ENCODE data around the gene TENM3. TPM values are rescaled to one million over a fixed set of nuclear protein-coding genes. Genes with fewer than 3 reads are reported as not detected.

TENM3 gene
- polyA plus RNA-seq, 1 donor = 17.7 TPM

DNA sequence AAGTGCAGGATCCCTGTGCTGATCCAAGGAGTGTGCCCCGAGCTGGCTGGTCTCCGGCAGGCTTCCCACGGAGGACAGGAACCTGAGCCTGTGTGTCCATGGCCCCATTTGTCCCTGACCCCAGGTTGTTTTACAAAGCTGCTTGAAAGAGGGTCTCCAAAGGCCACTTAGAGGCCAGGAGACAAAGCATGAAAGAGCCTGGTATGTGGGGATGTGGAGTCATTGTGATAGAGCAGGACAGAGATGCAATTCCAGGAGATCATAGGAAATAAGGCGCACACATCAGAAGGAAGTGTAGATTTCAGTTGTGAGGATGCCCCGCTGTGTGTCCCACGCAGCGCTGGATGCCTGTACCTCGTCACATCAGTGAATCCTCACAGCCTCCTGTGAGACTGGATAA, 48.0 kb downstream of the TENM3 start:
- DNase-seq = no peak

DNA sequence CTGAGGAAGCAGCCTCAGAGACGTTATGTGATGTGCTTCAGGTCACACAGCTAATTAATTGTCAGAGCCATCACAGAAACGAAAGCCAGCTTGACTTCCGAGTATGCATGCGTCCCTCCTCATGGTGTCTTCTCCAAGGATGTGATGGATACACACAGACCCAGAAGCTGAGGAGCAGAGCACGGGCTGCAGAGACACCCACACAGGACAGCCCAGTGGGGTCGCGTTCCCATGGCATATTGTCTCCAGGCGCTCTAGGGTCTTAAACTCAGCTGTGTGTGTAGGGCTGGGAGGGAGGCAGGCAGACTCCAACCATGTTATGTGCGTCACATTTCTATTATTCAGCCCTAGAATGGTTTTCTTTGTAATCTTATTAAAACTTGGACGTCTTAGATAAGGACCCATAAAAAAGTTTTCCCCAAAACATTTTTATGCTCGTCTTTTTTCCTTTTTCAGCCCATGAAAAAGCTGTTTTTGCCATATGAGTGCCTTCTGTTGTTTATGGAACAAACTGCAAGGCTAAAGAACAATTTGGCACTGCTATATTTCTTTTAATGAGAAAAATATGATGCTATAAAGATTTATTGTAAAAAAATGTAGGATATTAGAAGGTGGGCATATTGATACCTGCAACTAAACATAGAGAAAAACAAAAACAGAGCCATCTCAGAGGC, 48.5 kb downstream of the TENM3 start:
- DNase-seq = no peak

DNA sequence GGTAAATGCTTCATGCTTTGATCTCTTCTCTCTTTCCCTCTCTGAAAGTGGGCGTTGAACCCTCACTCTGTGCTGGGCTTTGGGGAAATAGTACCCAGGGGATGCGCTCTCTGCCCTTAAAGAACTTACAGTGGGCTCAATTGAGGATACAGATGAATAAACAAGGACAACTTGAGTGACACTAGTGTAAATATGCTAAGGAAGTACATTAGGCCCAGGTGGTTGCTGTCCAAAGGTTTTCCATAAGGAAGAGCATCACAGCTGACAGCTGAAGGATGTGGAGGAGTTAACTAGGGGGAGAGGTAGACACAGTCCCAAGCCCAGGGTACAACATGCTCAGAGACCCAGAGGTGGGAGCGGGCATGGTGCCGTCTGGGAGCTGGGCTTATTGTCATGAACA, 49.4 kb downstream of the TENM3 start:
- DNase-seq = no peak

DNA sequence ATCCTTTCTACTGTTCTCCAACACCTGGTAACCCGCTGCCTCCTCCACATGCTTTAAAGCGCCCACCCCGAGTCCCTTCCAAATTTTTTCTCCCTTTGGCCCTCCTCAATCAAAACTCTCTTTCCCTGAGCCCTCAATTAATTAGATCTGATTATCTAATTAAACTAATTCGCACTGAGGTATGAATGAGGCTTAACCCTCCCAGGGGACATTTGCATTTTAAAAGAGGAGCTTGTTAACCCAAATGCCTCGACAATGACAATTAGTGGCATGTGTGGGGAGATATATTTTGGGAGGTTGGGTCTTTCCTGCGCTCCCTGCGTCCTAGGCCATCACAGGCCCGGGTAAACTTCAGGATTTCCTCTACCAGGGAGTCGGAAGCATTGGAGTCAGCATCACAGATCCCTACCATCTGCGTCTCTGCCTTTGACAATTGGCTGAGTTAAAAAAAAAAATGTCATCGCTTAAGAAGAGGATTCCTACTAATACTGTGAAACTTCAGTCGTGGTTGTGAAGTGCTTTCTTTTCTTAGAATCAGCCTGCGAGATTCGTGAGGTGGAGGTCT, 50.6 kb downstream of the TENM3 start:
- no peak for DNase-seq

DNA sequence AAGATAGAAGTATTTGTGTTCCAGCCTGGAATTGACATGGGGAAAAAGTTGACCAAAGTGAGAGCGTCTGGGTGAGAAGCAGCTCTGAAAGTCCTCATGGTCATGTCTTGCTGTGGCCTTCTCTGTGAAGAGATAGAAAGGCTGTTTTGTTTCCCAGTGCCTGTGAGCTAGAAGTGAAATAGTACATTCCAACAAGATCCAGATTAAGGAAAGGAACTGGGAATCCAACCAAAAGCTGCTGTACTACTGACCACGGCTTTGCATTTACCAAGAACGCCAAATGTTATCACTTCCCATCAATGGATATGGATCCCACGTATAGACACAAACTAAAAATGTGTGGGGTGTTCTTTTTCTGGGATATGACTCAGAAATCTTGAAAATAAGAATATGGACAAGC, 51.2 kb downstream of the TENM3 start:
- DNase-seq = no peak

DNA sequence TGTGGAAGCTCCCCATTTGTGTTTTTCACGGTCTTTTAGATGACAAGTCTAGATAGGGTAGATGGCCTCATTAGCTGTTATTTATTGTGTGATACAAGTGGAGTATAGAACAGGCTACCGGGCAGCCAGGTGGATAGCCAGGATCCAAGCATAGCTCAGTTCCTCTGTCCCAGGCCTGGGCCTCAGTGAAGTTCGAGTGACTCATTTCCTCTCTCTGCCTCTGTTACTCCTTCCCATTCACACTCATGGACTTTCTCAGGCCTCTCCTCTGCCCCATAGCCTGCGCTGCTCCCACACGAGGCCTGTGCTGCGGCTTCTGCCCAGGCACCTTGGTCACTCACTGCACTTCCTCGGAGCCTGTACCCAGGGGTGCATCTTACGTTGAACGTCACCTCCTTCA, 54.5 kb downstream of the TENM3 start:
- no peak for DNase-seq

DNA sequence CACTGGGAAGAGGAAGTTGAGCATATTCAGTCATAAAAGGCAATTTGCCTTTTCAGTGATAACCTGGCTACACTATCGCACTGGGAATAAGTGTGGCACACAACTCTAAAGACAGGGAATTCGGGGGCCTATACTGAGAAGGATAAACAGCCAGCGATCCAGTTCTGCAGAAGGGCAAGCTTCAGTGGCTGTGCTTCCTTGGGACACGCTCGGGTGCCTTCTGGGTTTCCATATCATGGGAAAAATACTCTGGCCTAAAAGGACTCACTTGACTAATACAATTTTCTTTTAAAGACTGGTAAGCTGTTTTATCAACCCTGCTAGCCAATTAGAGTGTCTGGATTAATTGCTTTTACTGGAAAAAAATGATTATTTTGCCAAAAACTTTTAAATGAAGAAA, 58.5 kb downstream of the TENM3 start:
- DNase-seq = no peak

DNA sequence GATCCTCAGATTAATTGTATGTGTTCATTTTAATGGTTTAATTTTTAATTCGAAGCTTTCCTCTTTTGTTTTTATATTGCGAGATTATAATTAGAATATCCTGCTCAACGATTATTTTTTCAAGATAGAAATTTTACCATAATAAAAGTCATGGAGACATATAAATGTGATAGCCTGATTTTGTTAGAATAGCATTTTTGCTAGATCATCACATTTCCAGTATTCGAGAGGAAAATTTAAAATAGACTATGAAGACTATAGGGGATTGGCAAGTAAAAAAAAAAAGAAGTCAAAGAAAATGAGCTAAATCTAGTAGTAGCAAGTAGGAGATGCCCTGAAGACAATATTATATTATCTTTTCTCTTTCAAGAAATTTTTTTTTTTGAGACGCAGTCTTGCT, 60.6 kb downstream of the TENM3 start:
- DNase-seq = no peak

DNA sequence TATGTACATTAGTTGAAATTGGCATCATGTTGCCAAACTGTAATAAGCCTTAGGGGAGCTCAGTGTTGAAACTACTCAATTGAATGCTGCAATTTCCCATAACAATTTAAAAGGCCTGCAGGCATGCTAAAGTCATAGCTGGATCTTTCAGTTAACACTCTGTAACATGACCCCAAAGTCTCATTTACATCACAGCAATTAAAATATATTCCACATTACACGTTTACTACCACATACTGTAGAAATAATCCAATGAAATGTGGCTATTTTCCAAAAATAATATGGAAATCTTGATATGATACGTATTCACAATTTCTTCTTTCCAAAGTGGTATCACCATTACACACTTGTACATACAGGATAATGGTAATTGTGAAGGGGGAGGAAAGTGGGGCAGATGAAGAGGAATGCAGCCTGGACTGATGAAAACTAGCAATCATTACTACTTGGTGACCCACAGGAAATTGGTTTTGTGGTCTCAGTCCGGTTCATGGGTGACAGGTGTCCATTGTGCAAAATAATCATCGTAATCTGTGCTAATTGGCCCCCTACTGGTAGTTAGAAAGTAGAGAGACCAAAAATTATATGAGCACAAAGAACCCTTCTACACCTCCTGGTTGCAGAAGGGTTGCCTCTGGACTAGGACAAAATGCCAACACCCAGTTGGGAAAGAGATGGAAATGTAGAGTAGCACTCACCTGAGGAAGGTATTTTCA, 63.7 kb downstream of the TENM3 start:
- DNase-seq = no peak

DNA sequence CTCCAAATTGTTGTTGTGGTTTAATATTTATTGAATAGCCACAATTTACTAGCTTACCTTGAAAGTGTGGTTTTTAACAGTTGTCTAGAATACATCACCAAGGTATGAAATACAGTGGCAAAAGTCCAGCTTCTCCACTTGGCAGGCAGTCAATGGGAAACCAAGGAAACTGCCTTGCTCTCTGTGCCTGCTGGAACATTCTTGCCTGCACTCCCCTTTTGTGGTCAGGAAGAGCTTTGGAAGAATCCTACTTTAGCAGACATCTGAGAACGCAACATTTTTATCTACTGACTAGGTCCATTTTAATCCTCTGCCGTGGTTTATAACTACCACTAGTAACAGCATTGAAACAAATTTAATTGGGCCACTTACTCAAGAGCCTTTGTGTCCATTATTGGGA, 64.5 kb downstream of the TENM3 start:
- DNase-seq = no peak

DNA sequence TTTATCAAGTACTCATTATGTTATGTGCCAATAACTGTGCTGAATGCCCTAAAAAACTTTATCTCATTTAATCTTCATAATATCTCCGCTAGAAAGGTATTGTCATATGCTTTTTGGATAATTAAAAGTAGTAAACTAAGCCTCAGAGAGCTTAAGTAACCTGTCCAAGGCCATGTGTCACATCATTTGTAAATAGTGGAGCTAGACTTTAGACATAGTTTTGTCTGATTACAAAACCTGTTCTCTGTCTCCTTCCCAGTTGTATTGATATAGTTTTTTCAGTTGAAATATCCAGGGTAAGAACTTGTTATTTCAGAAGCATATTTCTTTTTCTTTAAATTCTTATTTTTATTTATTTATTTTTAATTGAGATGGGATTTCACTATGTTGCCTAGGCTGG, 66.7 kb downstream of the TENM3 start:
- no peak for DNase-seq

DNA sequence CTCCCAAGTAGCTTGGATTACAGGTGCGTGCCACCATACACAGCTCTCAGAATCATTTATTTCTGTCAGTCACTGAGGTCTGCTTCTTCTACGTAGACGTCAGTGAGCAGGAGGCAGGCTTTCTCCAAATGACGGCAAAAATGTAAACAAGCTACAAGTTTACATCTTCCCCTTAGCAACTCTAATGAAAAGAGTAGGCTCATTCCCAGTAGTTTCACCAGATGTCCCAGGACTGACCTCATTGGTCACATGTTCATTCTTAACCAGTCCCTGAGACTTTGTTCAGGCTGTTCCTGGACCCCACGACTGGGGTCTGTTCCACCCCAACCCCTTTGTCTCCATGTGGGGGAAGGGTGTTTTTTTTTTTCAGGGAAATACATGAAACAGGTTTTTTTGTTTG, 67.1 kb downstream of the TENM3 start:
- no peak for DNase-seq

DNA sequence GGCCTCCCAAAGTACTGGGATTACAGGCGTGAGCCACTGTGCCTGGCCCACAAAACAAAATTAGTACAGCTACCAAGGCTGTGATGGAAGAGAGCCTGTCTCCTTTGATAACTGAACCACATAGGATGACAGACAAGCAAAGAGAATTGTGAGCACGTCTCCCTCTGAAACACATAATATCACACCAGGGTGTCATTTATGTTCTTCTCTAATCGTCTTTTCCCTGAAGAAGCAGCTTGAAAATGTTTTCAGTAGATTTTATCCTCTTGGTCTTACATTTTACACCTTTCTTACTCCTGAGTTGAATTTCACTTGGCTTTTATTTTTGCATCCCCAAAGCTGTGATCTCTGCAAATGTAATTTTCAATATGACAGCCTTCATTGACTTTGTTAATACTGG, 67.8 kb downstream of the TENM3 start:
- no peak for DNase-seq

DNA sequence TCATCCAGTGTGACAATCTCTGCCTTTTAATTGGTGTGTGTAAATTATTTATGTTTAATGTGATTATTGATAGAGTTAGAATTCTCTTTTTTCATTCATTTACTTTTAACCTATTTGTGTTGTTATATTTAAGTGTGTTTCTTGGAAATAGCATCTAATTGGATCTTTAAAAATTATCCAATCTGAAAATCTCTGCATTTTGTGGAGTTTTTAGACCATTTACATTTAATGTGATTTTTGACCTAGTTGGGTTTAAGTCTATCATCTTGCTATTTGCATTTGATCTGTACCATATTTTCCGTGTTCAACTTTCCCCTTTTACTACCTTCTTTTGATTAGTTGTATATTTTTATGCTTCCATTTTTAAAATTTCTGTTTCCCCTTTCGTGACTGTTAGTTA, 71.3 kb downstream of the TENM3 start:
- no peak for DNase-seq

DNA sequence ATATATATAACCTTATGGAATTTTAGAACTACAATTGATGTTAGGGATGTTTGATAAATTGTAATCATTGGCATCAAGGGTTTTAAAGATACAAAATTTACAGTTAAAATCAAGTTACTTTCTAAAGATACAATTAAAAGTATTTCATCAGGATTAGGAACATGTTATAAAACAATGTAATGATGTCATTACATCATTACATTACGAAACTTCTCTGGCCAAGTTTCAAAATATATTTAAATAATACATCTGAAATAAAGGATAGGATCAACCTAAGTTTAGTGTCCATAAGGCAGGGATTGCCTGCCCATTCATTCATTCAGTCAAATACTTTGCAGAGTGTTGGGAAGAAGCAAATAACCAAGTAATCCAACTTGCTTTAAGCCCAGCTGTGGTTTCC, 75.1 kb downstream of the TENM3 start:
- DNase-seq = no peak

DNA sequence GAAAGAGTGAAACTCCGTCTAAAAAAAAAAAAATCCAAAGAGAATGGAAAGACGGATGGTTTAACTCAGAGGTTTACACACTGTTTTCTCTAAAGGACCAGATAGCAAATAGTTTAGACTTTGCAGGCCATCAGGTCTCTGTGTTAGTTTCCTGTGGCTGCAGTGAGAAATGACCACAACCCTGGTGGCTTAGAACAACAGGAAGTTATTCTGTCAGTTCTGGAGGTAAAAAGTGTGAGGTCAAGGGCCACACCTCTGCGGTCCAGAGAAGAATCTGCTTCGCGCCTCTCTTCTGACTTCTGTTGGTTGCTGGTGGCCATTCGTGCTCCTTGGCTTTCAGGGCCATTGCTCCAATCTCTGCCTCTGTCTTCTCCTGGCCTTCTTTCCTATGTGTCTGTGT, 76.9 kb downstream of the TENM3 start:
- DNase-seq = no peak

DNA sequence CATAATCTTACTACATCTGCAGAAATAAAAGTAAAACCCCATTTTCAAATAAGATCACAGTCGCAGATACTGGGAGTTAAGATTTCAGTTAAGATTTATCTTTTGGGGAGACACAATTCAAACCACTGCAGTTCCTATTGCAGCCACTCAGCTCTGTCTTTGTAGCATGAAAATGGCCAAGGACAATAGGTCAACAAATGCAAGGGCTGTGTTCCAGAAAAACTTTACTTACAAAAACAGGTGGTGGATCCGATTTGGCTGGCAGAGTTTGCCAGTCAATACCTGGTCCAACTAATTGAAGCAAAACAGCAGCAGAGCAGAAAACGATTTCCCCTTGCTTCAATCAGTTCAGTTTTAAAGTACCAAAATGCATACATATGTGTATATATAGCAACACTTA, 77.4 kb downstream of the TENM3 start:
- no peak for DNase-seq

DNA sequence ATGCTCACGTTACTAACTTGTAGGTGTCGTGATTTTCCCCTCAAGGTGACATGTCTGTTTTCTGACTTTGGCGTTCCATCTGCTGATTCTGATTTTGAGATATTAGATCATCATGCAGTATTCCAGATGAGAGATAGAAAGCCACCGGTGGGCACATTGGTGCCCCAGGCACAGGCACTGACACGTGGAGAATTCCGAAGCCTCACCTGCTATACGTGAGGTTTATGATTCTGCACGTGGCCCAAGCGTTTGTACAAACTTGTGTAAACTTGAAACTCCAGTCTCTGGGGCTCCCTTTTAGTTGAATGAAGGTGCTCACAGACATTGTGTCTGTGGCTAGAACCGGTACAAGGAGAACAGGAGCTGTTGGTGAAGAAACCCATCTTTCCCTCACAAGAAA, 81.1 kb downstream of the TENM3 start:
- DNase-seq = no peak

DNA sequence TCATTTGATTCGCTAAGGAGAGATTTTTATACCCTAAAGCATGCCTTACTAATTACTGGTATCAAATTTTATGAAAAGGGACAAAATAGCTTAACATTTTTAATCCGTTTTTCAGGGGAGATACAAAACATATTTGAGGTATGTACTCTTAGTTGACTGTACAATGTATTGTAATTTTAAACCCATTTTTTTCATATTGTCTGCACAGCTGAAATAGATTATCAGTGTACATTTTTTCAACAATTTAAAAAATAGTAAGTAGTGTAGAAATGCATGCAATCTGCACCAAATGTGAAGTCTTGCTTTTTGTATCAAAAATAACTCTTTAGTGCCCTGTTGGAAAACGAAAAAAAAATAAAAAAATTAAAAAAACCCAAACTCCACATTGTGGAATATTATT, 82.2 kb downstream of the TENM3 start:
- DNase-seq = no peak

DNA sequence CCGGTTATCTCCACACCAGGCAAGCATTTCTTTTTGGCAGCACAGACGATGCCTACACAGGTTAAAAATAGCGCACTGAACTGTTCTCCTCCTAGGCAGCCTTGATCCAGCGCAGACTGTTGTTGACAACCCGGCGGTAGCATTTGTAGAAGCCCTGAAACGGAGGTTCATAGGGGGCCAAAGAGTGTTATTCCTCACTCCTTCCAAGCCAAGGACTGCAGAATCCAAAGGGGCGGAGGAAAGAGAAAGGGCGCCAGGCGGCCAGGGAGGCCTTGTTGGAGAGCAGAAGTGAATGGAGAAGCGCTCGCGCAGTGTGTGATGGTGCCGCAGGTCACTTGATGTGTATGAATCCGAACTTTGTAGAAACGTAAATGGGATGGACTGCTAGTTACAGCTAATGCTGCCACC, 82.7 kb downstream of the TENM3 start:
- DNase-seq = peak; percentile 33

DNA sequence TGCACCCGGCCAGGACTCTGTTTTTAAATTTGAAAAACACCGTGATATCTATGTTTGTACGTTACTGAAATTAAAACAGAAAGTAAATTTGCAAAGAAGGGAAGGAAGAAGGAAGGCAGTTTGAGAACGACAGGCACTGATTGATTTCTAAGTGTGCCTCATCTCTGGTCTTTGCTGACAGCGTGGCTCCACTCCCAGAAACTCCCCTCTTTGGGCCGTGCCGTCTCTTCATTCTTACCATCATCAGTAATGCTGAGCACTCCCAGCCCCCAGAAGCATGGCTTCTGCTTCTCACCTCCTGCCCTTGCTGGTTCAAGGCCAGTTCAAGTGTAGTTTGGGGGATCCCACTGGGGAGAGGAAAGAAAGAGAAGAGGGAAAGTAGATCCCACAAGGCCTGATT, 85.3 kb downstream of the TENM3 start:
- no peak for DNase-seq

DNA sequence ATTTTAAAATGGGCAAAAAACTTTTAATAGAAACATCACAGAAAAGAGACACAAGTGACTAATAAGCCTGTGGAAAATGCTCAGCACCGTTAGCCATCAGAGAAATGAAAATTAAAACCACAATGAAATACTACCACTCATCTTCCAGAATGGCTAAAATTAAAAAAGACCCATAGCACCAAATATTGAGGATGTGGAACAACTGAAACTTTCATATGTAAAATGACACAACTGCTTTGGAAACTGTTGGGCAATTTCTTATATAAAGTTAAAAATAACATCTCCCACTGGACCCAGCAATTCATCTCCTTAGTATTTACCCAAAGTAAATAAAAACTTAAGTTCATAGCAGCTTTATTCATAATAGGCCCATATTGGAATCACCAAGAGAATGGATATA, 94.2 kb downstream of the TENM3 start:
- DNase-seq = no peak

DNA sequence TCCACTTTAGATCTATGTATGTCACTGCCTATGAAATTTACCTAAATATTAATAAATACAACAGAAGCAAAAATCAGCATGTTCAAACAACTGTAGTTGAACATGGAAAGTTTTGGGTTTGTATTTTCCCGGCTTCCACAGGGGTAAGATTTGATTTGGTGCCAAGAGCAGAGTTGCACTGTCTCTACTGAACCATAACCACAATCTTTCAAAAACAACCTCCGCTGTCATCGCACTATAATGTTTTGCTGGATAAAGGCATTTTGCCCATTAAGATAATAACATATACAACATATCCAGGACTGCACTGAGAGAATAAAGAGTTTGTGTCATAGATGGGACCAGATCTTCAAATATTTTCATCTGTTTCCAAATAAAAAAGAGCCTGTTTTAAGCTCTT, 94.9 kb downstream of the TENM3 start:
- no peak for DNase-seq

DNA sequence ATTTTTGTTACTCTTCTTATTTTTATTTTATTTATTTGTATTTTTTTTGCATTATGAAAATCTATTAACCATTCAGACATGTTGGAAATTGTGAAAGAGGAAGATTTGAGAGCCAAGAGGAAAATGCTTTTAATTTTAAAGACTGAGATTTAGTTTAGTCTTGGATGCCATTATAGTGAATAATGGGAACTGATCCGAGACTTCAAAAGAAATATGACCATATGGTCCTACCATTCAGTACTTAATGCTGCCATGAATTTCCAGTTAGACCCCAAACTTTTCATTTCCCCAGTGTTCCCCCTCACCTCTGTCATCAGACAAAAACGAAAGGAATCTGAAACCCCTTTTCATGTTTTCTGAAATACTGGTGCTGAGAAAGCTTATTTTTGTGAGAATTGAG, 95.5 kb downstream of the TENM3 start:
- DNase-seq = no peak
